HT1080 (cell line): ENCODE results near the gene NF1. TPM values are rescaled to one million over a fixed set of nuclear protein-coding genes. Genes with fewer than 3 reads are reported as not detected.
A peak's percentile ranks its signal among the peaks of the same experiment; 100 is the strongest.
"Not testable (repeated sequence)": the region's sequence is repeated elsewhere in the genome, so short reads cannot be mapped to it uniquely, and the experiment has no call there.

Experiments used
- DNase-seq: peaks from one replicate; pipeline ENCODE4 v3.0.0-alpha.2; 2015; ENCODE audit warnings: low read depth
- total RNA-seq: library from RNA; depleted of rRNA; stranded (reverse); fragments of >200 nt; shearing (Covaris generic); gene quantifications from 2 replicates; pipeline ENCODE4 v1.2.3, GENCODE V29; 2014

NF1 gene
- total RNA-seq, 1 experiment from 2014 or later: 17.5 TPM

GRCh38 chr17:31250229-31250628 lies 155.5 kb downstream of the NF1 start:
- DNase-seq: no peak

GRCh38 chr17:31251105-31251969 lies 156.6 kb downstream of the NF1 start:
- DNase-seq: no peak

GRCh38 chr17:31251970-31252328 lies 157.2 kb downstream of the NF1 start:
- DNase-seq: no peak

- no peak for DNase-seq
Observed at GRCh38 chr17:31252741-31253140, 158.0 kb downstream of the NF1 start.

- DNase-seq: no peak
Observed at GRCh38 chr17:31254654-31255053, 159.9 kb downstream of the NF1 start.

GRCh38 chr17:31256936-31257335 lies 162.2 kb downstream of the NF1 start:
- no peak for DNase-seq

GRCh38 chr17:31260151-31260550 lies 165.4 kb downstream of the NF1 start:
- no peak for DNase-seq

GRCh38 chr17:31261601-31262000 lies 166.8 kb downstream of the NF1 start:
- DNase-seq: no peak

- DNase-seq: not testable (repeated sequence)
Observed at GRCh38 chr17:31262923-31263322, 168.1 kb downstream of the NF1 start.

- DNase-seq: no peak
Observed at GRCh38 chr17:31266042-31266441, 171.3 kb downstream of the NF1 start.

GRCh38 chr17:31269036-31269577 lies 174.3 kb downstream of the NF1 start:
- no peak for DNase-seq

GRCh38 chr17:31269578-31269983 lies 174.8 kb downstream of the NF1 start:
- DNase-seq: peak; percentile 99

GRCh38 chr17:31272236-31272635 lies 177.5 kb downstream of the NF1 start:
- no peak for DNase-seq

GRCh38 chr17:31272803-31273202 lies 178.0 kb downstream of the NF1 start:
- no peak for DNase-seq

- no peak for DNase-seq
Observed at GRCh38 chr17:31273516-31273915, 178.7 kb downstream of the NF1 start.

GRCh38 chr17:31274252-31274651 lies 179.5 kb downstream of the NF1 start:
- no peak for DNase-seq

GRCh38 chr17:31275116-31275515 lies 180.3 kb downstream of the NF1 start:
- DNase-seq: no peak

- no peak for DNase-seq
Observed at GRCh38 chr17:31279401-31279800, 184.6 kb downstream of the NF1 start.

GRCh38 chr17:31281061-31281460 lies 186.3 kb downstream of the NF1 start:
- no peak for DNase-seq

- no peak for DNase-seq
Observed at GRCh38 chr17:31283841-31284240, 189.1 kb downstream of the NF1 start.

- DNase-seq: no peak
Observed at GRCh38 chr17:31286587-31286986, 191.8 kb downstream of the NF1 start.

- DNase-seq: not testable (repeated sequence)
Observed at GRCh38 chr17:31287932-31288331, 193.2 kb downstream of the NF1 start.

- DNase-seq: no peak
Observed at GRCh38 chr17:31289790-31290189, 195.0 kb downstream of the NF1 start.
